IMR-90 (cell line): Measurements from ENCODE around the gene VPS54. TPM values are rescaled to one million over a fixed set of nuclear protein-coding genes. Genes with fewer than 3 reads are reported as not detected.

Source experiments
- ATAC-seq: fragments of 200-7000 bp; cut with Tn5 transposase; 2 replicates; pipeline ENCODE4 v1.9.1; 2020; ENCODE audit warnings: low read depth, mild to moderate bottlenecking, moderate library complexity
- BruUV-seq: library from RNA; stranded (reverse); fragments of 400-500 nt; replicated peaks from 2 replicates; lab custom pipeline; 2021; lab: Mats Ljungman, UMichigan
- CTCF ChIA-PET: fragments of 300-600 bp; formaldehyde crosslinking; extraction: SDS; loops from one replicate; lab custom pipeline; 2021; ENCODE audit warnings: antibody characterized with exemption; lab: Yijun Ruan, JAX
- POLR2A ChIA-PET: fragments of 300-600 bp; sonication (Branson Sonifier 250); formaldehyde crosslinking; loops from one replicate; lab custom pipeline; 2022; ENCODE audit warnings: antibody characterized with exemption; ENCODE audit not compliant: unreplicated experiment; lab: Charles Lee
- DNase-seq: peaks from one replicate; pipeline ENCODE4 v3.0.0; 2013
- H2AFZ ChIP-seq: replicated peaks from 2 replicates; pipeline ENCODE3; 2013; ENCODE audit warnings: low read length, mild to moderate bottlenecking; ENCODE audit not compliant: poor library complexity
- H2AK5ac ChIP-seq: 2 replicates; pipeline ENCODE4 v1.6.1; 2013; ENCODE audit warnings: low read depth, low read length, inconsistent platforms
- H2AK9ac ChIP-seq: replicated peaks from 2 replicates; pipeline ENCODE3; 2013; ENCODE audit warnings: mild to moderate bottlenecking, low read depth, low read length, moderate library complexity; ENCODE audit not compliant: poor library complexity
- H2BK120ac ChIP-seq: 2 replicates; pipeline ENCODE4 v1.6.1; 2013; ENCODE audit warnings: low read depth, low read length, inconsistent platforms
- H2BK15ac ChIP-seq: 3 replicates; pipeline ENCODE4 v1.6.1; 2013; ENCODE audit warnings: low read depth, low read length, inconsistent platforms
- H2BK20ac ChIP-seq: 2 replicates; pipeline ENCODE4 v1.6.1; 2013; ENCODE audit warnings: low read depth, mild to moderate bottlenecking, inconsistent platforms, low read length, moderate library complexity
- H2BK5ac ChIP-seq: 2 replicates; pipeline ENCODE4 v1.6.1; 2013; ENCODE audit warnings: mild to moderate bottlenecking, low read depth, low read length, inconsistent platforms; ENCODE audit not compliant: poor library complexity, severe bottlenecking
- H3K14ac ChIP-seq: replicated peaks from 2 replicates; pipeline ENCODE4 v1.6.1; 2013; ENCODE audit warnings: low read depth, low read length, inconsistent platforms
- H3K18ac ChIP-seq: 2 replicates; pipeline ENCODE4 v1.6.1; 2013; ENCODE audit warnings: low read depth, low read length, control low read depth
- H3K23ac ChIP-seq: 2 replicates; pipeline ENCODE4 v1.6.1; 2013; ENCODE audit warnings: low read depth, low read length, inconsistent platforms
- H3K27ac ChIP-seq: 2 replicates; pipeline ENCODE4 v1.5.1; 2013; ENCODE audit warnings: mild to moderate bottlenecking, control low read depth, low read length; ENCODE audit not compliant: insufficient read depth
- H3K27me3 ChIP-seq: 2 replicates; pipeline ENCODE4 v1.6.1; 2013; ENCODE audit warnings: low read length; ENCODE audit not compliant: control insufficient read depth, insufficient read depth
- H3K36me3 ChIP-seq: 2 replicates; pipeline ENCODE4 v1.6.1; 2013; ENCODE audit warnings: low read length, mixed read lengths; ENCODE audit not compliant: control insufficient read depth, insufficient read depth
- H3K4ac ChIP-seq: 2 replicates; pipeline ENCODE4 v1.6.1; 2013; ENCODE audit warnings: low read depth, low read length, inconsistent platforms
- H3K4me1 ChIP-seq: 2 replicates; pipeline ENCODE4 v1.6.1; 2013; ENCODE audit warnings: low read length, mixed read lengths; ENCODE audit not compliant: control insufficient read depth, insufficient read depth
- H3K4me2 ChIP-seq: 2 replicates; pipeline ENCODE4 v1.6.1; 2013; ENCODE audit warnings: low read depth, mild to moderate bottlenecking, control low read depth, low read length, moderate library complexity
- H3K4me3 ChIP-seq: 2 replicates; pipeline ENCODE4 v1.5.1; 2013; ENCODE audit warnings: low read depth, mild to moderate bottlenecking, control low read depth, low read length, moderate library complexity; ENCODE audit not compliant: insufficient read depth
- H3K56ac ChIP-seq: 2 replicates; pipeline ENCODE4 v1.6.1; 2013; ENCODE audit warnings: low read length, inconsistent platforms; ENCODE audit not compliant: insufficient read depth; ENCODE audit errors: extremely low read depth
- H3K79me1 ChIP-seq, 2 experiments: 2 replicates each; pipeline ENCODE4 v1.6.1; 2013; ENCODE audit warnings: low read length in 2 of 2, inconsistent platforms in 1 of 2, low read depth in 1 of 2
- H3K9ac ChIP-seq: 2 replicates; pipeline ENCODE4 v1.6.1; 2013; ENCODE audit warnings: low read depth, low read length, control low read depth
- H3K9me1 ChIP-seq: 2 replicates; pipeline ENCODE4 v1.6.1; 2013; ENCODE audit warnings: low read length, inconsistent platforms; ENCODE audit not compliant: insufficient read depth
- H3K9me3 ChIP-seq: 2 replicates; pipeline ENCODE4 v1.6.1; 2013; ENCODE audit warnings: low read length; ENCODE audit not compliant: control insufficient read depth, insufficient read depth
- H4K20me1 ChIP-seq: 2 replicates; pipeline ENCODE4 v1.6.1; 2013; ENCODE audit warnings: low read length, inconsistent platforms; ENCODE audit not compliant: insufficient read depth
- H4K5ac ChIP-seq: 2 replicates; pipeline ENCODE4 v1.6.1; 2013; ENCODE audit warnings: mild to moderate bottlenecking, low read depth, low read length, control low read depth
- H4K8ac ChIP-seq, 2 experiments: 2 replicates each; pipeline ENCODE4 v1.6.1; 2013; ENCODE audit warnings: low read depth in 2 of 2, low read length in 2 of 2, control low read depth in 1 of 2, inconsistent platforms in 1 of 2
- H4K91ac ChIP-seq: 2 replicates; pipeline ENCODE4 v1.6.1; 2013; ENCODE audit warnings: low read depth, low read length, inconsistent platforms; ENCODE audit not compliant: insufficient read depth
- BHLHE40 ChIP-seq: fragments of 150-350 bp; IDR thresholded peaks from 2 replicates; pipeline ENCODE4 v1.6.1; 2016; ENCODE audit warnings: mild to moderate bottlenecking, low read depth, low read length
- WGBS, 2 experiments: methylation state at CpG; one replicate each; pipeline versions ENCODE4 v1.1.5 to v1.1.7; 2013; ENCODE audit warnings: missing lambda C conversion rate in 2 of 2; ENCODE audit not compliant: insufficient read length in 1 of 2; ENCODE audit errors: extremely low coverage in 2 of 2; 5-methylcytosine and 5-hydroxymethylcytosine counted together
- dilution Hi-C: fragments of 300-500 bp; cut with HindIII; formaldehyde crosslinking; loops from one replicate; pipeline ENCODE4 v1.14.3; 2018; ENCODE audit warnings: low sequenced_read_pairs; ENCODE audit not compliant: unreplicated experiment
- in situ Hi-C: fragments of 300-500 bp; cut with MboI; formaldehyde crosslinking; loops from 3 replicates; pipeline ENCODE4 v1.14.3; 2019; ENCODE audit warnings: low sequenced_read_pairs, inconsistent platforms, mixed read lengths
- intact Hi-C: fragments of 100-400 bp; cut with micrococcal nuclease; formaldehyde crosslinking; loops from 2 replicates; pipeline ENCODE4 v1.10.0; 2022
- polyA plus RNA-seq, 3 experiments: library from polyadenylated mRNA; depleted of rRNA; stranded (reverse); fragments of >200 nt; gene quantifications; 2 replicates each; pipeline ENCODE4 v1.2.3, GENCODE V29; 2012; ENCODE audit warnings: low replicate concordance in 1 of 3
- total RNA-seq: library from RNA; depleted of rRNA; stranded (reverse); fragments of >200 nt; gene quantifications from 2 replicates; pipeline ENCODE4 v1.2.3, GENCODE V29; 2012

Gene VPS54
- total and polyA plus RNA-seq, 2 of the 4 experiments (the other 2 are of a cell fraction) = 7.1 to 18.1 TPM

DNA sequence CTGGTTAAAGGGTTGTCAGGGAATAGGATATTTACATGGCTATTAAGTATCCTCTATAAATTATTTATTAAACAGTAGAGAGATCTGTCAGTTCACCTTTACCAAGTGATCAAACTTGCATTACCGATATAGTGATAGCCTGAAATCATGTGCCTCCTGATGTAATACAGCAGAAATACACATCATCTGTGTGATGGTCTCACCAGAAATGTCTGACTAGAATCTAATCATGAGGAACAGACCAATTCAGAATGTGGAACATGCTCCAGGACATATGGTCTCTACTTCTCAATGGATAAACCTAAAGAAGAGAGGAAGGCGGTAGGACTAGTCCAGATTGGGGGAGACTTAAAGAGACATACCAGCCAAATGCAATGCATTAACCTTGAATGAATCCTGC, 6.2 kb downstream of the VPS54 start:
- Histone ChIP-seq H3K56ac (no peak overlapping the region), H2BK15ac (no peak overlapping the region), H3K36me3 (no peaks in the 10 kb centered on the region), H3K9me1 (peaks cover 8% of the 10 kb centered on the region), H4K5ac (no peak overlapping the region), H2BK5ac (no peak overlapping the region), H2BK20ac (no peak overlapping the region), H3K9ac (no peak overlapping the region), H2AK5ac (no peak overlapping the region), H3K27me3 (no peaks in the 10 kb centered on the region), H3K4me2 (no peak overlapping the region), H2AK9ac (no peak overlapping the region), H3K27ac (no peak overlapping the region), H4K20me1 (peaks cover 40% of the 10 kb centered on the region), H2AFZ (no peak overlapping the region), H3K79me1 (peaks cover 18 to 43% of the 10 kb centered on the region in 2 experiments; a peak in 3 of 4 replicates), H3K18ac (no peak overlapping the region), H3K4ac (no peak overlapping the region), H3K4me1 (peaks cover 3% of the 10 kb centered on the region; the same call in 1 of the 2 replicates), H4K91ac (no peak overlapping the region), H3K4me3 (no peak overlapping the region), H4K8ac (no peak overlapping the region), H2BK120ac (no peak overlapping the region), H3K14ac (no peak overlapping the region), H3K23ac (no peak overlapping the region), H3K9me3 (no peaks in the 10 kb centered on the region)
- no TSS peak for BruUV-seq
- ATAC-seq (no peak), DNase-seq (no peak)
- intact Hi-C loops = no loop called here
- dilution Hi-C loops = no loop called here
- CTCF ChIA-PET = interaction anchor here (0.7 kb wide), 1 partner anchor 169 kb away, joined by 4 read pairs; no protein-coding TSS in a partner anchor
- 100% methylated on average over 1 of the region's 2 CpGs; no CpG with 5 or more reads in 1 of the 2 experiments for WGBS, 2 experiments
- POLR2A ChIA-PET = no interaction called here
- in situ Hi-C loops = no loop called here
- no peak for TF ChIP-seq BHLHE40
